CD14-positive monocyte (primary cell): ENCODE measurements around the gene TMEM40. TPM values are rescaled to one million over a fixed set of nuclear protein-coding genes. Genes with fewer than 3 reads are reported as not detected.

Experiments used
- DNase-seq, 3 donors: peaks; one replicate each; pipeline ENCODE4 v3.0.0-alpha.2; 2011 to 2022
- H2AFZ ChIP-seq: 2 replicates; pipeline ENCODE4 v1.6.0; 2012; ENCODE audit warnings: mild to moderate bottlenecking, low read depth, low read length, inconsistent platforms; ENCODE audit not compliant: insufficient read depth, poor library complexity, severe bottlenecking
- H3K27ac ChIP-seq, 2 donors: 1 replicate in 1 of 2; 2 replicates in 1 of 2; pipeline ENCODE4 v1.5.1; 2012 to 2013; ENCODE audit warnings: low read length in 2 of 2, control low read depth in 1 of 2, inconsistent platforms in 1 of 2, low read depth in 1 of 2, mild to moderate bottlenecking in 1 of 2
- H3K27me3 ChIP-seq, 2 donors: one replicate each; pipeline versions ENCODE4 v1.6.0 to v1.6.1; 2011 to 2013; ENCODE audit warnings: low read length in 2 of 2; ENCODE audit not compliant: control insufficient read depth in 2 of 2, insufficient read depth in 2 of 2
- H3K36me3 ChIP-seq, 2 donors: replicated peaks in 1 of 2; 1 replicate in 1 of 2; 2 replicates in 1 of 2; pipeline versions ENCODE4 v1.5.1 to v1.6.1; 2012 to 2013; ENCODE audit warnings: low read length in 2 of 2, control low read depth in 1 of 2, inconsistent platforms in 1 of 2, mild to moderate bottlenecking in 1 of 2; ENCODE audit not compliant: insufficient read depth in 2 of 2, control insufficient read depth in 1 of 2
- H3K4me1 ChIP-seq, 2 donors: 1 replicate in 1 of 2; 2 replicates in 1 of 2; pipeline versions ENCODE4 v1.5.1 to v1.6.1; 2012 to 2013; ENCODE audit warnings: low read length in 2 of 2, control low read depth in 1 of 2, inconsistent platforms in 1 of 2, mild to moderate bottlenecking in 1 of 2, moderate library complexity in 1 of 2; ENCODE audit not compliant: insufficient read depth in 2 of 2, control insufficient read depth in 1 of 2
- H3K4me2 ChIP-seq: replicated peaks from 2 replicates; pipeline ENCODE3; 2012; ENCODE audit warnings: low read length, moderate library complexity, mild to moderate bottlenecking; ENCODE audit not compliant: poor library complexity, severe bottlenecking; ENCODE audit errors: extremely low read depth
- H3K4me3 ChIP-seq, 3 experiments: fragments of 200-600 bp in 1 of 3; sonication (generic) in 1 of 3; replicated peaks in 1 of 3; 1 replicate in 2 of 3; 2 replicates in 1 of 3; pipeline ENCODE4 v1.5.1; 2011 to 2013; ENCODE audit warnings: low read length in 3 of 3, mild to moderate bottlenecking in 3 of 3, control low read depth in 2 of 3, low read depth in 2 of 3, inconsistent platforms in 1 of 3, moderate library complexity in 1 of 3
- H3K79me2 ChIP-seq: 2 replicates; pipeline ENCODE4 v1.6.0; 2012; ENCODE audit warnings: mild to moderate bottlenecking, control low read depth, inconsistent platforms, low read length, moderate library complexity; ENCODE audit not compliant: insufficient read depth
- H3K9ac ChIP-seq: 2 replicates; pipeline ENCODE4 v1.6.0; 2017; ENCODE audit warnings: low read length, mild to moderate bottlenecking; ENCODE audit not compliant: insufficient read depth, poor library complexity, severe bottlenecking
- H3K9me3 ChIP-seq, 2 donors: replicated peaks in 1 of 2; 1 replicate in 1 of 2; 2 replicates in 1 of 2; pipeline versions ENCODE4 v1.5.1 to v1.6.1; 2012 to 2013; ENCODE audit warnings: low read length in 2 of 2, control low read depth in 1 of 2; ENCODE audit not compliant: control insufficient read depth in 1 of 2, insufficient read depth in 1 of 2
- H4K20me1 ChIP-seq: 2 replicates; pipeline ENCODE4 v1.6.0; 2012; ENCODE audit warnings: mild to moderate bottlenecking, low read length, control low read depth, moderate library complexity; ENCODE audit not compliant: insufficient read depth
- H3K27ac Mint-ChIP-seq, 7 donors: one replicate each; pipeline ENCODE4 v1.8.0; 2020; ENCODE audit warnings: mild to moderate bottlenecking in 7 of 7, mixed read lengths in 7 of 7, moderate library complexity in 6 of 7, inconsistent platforms in 2 of 7
- H3K27me3 Mint-ChIP-seq, 3 donors: one replicate each; pipeline ENCODE4 v1.8.0; 2021 to 2022; ENCODE audit warnings: low read depth in 3 of 3, mild to moderate bottlenecking in 3 of 3, mixed read lengths in 3 of 3, moderate library complexity in 3 of 3, inconsistent platforms in 1 of 3
- H3K36me3 Mint-ChIP-seq, 2 donors: one replicate each; pipeline ENCODE4 v1.8.0; 2020; ENCODE audit warnings: mixed read lengths in 2 of 2, inconsistent platforms in 1 of 2, mild to moderate bottlenecking in 1 of 2
- H3K4me1 Mint-ChIP-seq: one replicate; pipeline ENCODE4 v1.8.0; 2020; ENCODE audit warnings: mild to moderate bottlenecking, mixed read lengths
- H3K4me3 Mint-ChIP-seq, 2 donors: one replicate each; pipeline ENCODE4 v1.8.0; 2020; ENCODE audit warnings: mild to moderate bottlenecking in 2 of 2, mixed read lengths in 2 of 2, moderate library complexity in 1 of 2
- H3K9me3 Mint-ChIP-seq, 7 donors: one replicate each; pipeline ENCODE4 v1.8.0; 2020 to 2022; ENCODE audit warnings: mixed read lengths in 7 of 7, mild to moderate bottlenecking in 6 of 7, moderate library complexity in 6 of 7, inconsistent platforms in 2 of 7
- CTCF ChIP-seq: fragments of 200-600 bp; IDR thresholded peaks from one replicate; pipeline ENCODE4 v1.8.0; 2022; ENCODE audit warnings: antibody characterized with exemption, mild to moderate bottlenecking
- whole genome bisulfite sequencing: methylation state at CpG from one replicate; pipeline ENCODE4 v1.1.5; 2013; ENCODE audit warnings: missing lambda C conversion rate; ENCODE audit not compliant: insufficient coverage; 5-methylcytosine and 5-hydroxymethylcytosine counted together
- intact Hi-C, 2 donors: fragments of 100-400 bp; cut with micrococcal nuclease; formaldehyde crosslinking; loops; one replicate each; pipeline versions ENCODE4 v1.15.0 to v1.15.1; 2023
- polyA plus RNA-seq, 3 donors: library from polyadenylated mRNA; depleted of rRNA in 1 of 3; unstranded in 2 of 3; stranded (reverse) in 1 of 3; fragments of 300-500 nt in 2 of 3; fragments of >200 nt in 1 of 3; fragmentation: Illumina TruSeq in 2 of 3; gene quantifications; 1 replicate in 2 of 3; 2 replicates in 1 of 3; pipeline ENCODE4 v1.2.3, GENCODE V29; 2012 to 2021

The TMEM40 gene
- polyA plus RNA-seq, 3 donors: 0.92 TPM; not detected in 2

GRCh38 chr3:12695112-12695511 is 63.9 kb downstream of the TMEM40 start:
- H4K20me1 ChIP-seq: no peaks in the 10 kb centered on the region
- H3K36me3 ChIP-seq: no peaks in the 10 kb centered on the region
- H3K4me3 Mint-ChIP-seq: no peak overlapping the region
- H3K36me3 Mint-ChIP-seq: no peaks in the 10 kb centered on the region
- H3K4me1 ChIP-seq: peaks cover 7 to 8% of the 10 kb centered on the region in 2 donors
- peak overlapping the region; percentile 31 for H2AFZ ChIP-seq
- peaks cover 7% of the 10 kb centered on the region for H3K4me1 Mint-ChIP-seq
- no peak overlapping the region for H3K27ac Mint-ChIP-seq
- no peak overlapping the region for H3K4me3 ChIP-seq
- H3K9me3 ChIP-seq: no peaks in the 10 kb centered on the region
- H3K9ac ChIP-seq: no peak overlapping the region
- no peak overlapping the region for H3K27ac ChIP-seq
- no peaks in the 10 kb centered on the region for H3K9me3 Mint-ChIP-seq
- no peak for TF ChIP-seq CTCF
- no peak for DNase-seq
- intact Hi-C loops: no loop called here
- peaks cover 1 to 3% (median 3%) of the 10 kb centered on the region in 3 donors for H3K27me3 Mint-ChIP-seq
- no peak overlapping the region for H3K4me2 ChIP-seq
- H3K79me2 ChIP-seq: no peaks in the 10 kb centered on the region
- no CpG with 5 or more reads among the region's 3 CpGs for WGBS
- H3K27me3 ChIP-seq: no peaks in the 10 kb centered on the region

- 100% methylated on average over 1 of the region's 8 CpGs for WGBS
- Histone ChIP-seq H3K9ac (no peak overlapping the region), H3K4me3 (no peak overlapping the region), H3K4me2 (no peak overlapping the region), H3K9me3 (no peaks in the 10 kb centered on the region), H3K27me3 (no peaks in the 10 kb centered on the region), H4K20me1 (no peaks in the 10 kb centered on the region), H3K36me3 (no peaks in the 10 kb centered on the region), H3K79me2 (no peaks in the 10 kb centered on the region), H3K4me1 (peaks cover 7 to 8% of the 10 kb centered on the region in 2 donors), H3K27ac (no peak overlapping the region), H2AFZ (no peak overlapping the region)
- Mint-ChIP-seq H3K4me1 (peaks cover 7% of the 10 kb centered on the region), H3K36me3 (no peaks in the 10 kb centered on the region), H3K27me3 (peaks cover 0 to 6% (median 1%) of the 10 kb centered on the region in 3 donors), H3K4me3 (no peak overlapping the region), H3K27ac (no peak overlapping the region), H3K9me3 (peaks cover 0 to 5% (median 0%) of the 10 kb centered on the region in 7 donors)
- no peak for DNase-seq
- intact Hi-C loops: no loop called here
- TF ChIP-seq CTCF: no peak
These were observed 66.6 kb downstream of the TMEM40 start for GRCh38 chr3:12692444-12692843.
